ENCODE data around the gene GC.
"Not testable (repeated sequence)": the region's sequence is repeated elsewhere in the genome, so short reads cannot be mapped to it uniquely, and the experiment has no call there.

The GC gene

DNA sequence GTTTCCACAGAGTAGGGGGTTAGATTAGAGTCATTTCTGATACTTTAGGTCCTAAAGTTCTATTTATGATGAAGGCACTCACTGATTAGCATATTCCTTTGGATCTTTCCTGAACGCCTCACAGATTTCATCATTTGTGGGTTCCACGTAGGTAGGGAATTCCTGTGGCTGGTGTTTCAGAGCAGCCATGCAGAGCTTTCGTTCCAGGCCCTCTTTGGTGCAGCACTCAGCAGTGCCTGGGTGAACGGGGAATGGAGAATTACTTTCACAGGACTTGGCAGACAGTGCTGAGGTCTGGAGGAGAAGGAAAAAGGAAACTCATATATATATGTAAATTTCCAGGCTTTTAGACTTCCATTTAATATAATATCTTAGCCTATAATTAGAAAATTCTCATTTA lies 18.5 kb downstream of the GC start:
- DNase-seq = no peak

DNA sequence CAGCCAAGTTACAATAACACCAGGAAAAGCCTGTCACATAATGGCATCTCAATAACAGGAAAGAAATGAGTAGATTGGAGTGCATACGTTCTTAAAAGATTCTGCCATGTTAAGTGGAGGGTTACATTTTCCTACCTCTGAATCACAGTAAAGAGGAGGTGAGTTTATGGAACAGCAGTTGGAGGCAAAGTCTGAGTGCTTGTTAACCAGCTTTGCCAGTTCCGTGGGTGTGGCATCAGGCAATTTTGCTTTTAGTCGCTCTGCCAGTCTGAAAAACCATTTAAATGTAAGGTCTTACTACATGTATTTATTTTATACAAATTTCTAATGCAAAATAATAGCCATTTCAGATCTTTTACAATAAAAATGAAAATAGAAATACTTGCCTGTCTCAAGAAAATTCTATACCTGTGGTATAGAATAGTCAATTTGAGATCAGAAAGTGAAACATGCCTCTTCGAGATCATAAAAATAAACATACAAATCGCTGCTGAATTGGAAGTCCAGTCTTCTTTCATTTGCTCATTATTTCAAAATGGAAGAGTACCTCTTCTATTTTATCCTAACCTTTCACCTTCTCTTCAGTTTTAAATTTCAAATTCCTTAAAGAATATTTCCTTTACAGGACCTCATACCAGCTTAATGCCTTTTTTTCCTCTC lies 31.4 kb downstream of the GC start:
- no peak for DNase-seq

DNA sequence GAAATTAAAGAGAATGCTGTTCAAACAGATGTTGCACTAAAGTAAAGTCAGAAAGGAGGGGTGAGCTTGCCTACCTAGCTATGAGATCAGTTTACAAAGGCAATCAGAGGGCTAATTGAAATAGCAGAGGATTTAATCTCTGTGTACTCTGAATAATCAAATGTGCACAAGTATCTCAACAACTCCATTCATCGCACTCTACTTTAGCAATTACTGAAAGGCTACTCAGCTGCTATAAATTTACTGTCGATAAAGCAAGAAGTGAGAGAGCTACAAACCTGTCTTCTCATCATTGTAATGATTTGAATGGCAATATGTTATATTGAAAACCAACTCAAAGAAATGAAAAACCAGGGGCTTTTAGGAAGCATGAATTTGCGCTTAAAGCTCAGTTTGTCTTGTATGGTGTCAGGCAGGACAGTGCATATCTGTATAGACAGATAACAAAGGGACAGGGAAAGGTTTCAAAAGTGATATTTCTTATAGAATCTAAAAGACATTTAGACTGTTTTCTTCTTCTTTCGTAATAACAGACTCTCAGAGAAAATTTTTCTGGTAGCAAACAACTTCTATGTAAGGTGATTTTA lies 34.8 kb downstream of the GC start:
- no peak for DNase-seq

DNA sequence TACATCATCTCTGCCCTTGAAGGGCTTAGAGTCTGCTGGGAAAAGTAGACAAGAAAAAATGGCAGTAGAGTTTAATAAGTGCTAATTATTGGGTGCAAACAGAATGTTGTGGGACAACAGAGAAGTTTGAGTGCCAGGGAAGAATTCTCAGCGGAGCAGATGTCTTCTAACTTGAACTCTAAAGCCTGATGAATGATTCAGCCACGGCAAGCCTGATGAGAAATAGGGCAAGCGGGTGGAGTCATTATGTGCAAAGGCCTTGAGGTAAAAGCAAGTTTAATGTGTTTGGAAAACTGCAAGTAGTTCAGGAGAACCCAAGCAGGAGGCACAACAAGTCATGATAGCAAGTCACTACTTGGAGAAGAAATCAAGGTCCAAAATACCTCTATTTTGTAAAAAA lies 37.5 kb downstream of the GC start:
- no peak for DNase-seq

DNA sequence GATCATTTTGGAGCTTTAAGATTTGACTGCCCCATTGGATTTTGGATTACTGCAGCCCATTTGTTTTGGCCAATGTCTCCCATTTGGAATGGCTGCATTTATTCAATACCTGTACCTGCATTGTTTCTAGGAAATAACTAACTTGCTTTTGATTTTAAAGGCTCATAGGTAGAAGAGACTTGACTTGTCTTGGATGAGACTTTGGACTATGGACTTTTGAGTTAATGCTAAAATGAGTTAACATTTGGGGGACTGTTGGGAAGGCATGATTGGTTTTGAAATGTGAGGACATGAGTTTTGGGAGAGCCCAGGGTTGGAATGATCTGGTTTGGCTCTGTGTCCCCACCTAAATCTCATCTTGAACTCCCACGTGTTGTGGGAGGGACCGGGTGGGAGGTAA lies 45.1 kb downstream of the GC start:
- DNase-seq = not testable (repeated sequence)

DNA sequence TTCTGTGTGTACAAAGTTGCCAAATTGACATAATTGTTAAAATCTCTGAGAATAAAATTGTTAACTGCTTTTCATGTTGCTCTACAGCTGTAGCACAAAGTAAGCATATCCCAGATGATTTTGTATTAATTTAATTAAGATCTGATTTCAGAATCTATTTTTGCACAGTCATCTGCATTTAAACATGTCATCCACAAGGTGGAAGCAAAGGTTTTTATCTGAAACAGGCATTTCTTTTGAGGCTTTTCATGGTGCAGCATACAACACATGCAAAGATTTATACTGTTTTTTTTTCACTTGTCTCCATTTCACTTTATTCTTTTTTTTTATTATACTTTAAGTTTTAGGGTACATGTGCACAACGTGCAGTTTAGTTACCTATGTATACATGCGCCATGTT lies 51.2 kb downstream of the GC start:
- DNase-seq = no peak

DNA sequence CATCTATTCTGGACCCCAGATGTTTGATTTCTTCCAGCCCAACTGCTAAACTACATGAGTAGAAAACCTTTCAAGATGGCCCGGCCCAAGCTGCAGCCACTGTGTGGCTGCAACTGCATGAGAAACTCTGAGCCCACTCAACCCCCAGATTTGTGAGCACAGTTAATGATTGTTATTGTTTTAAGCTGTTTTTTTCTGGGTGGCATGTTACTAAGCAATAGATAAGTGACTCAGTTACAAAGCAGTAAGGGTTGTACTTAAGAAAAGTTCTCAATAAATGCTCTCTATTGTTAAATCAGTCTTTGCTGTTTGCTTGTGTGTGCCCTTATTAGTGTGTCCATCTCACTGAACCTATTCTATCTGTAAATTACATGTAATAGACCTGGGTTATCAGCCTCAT lies 51.8 kb downstream of the GC start:
- DNase-seq = no peak

DNA sequence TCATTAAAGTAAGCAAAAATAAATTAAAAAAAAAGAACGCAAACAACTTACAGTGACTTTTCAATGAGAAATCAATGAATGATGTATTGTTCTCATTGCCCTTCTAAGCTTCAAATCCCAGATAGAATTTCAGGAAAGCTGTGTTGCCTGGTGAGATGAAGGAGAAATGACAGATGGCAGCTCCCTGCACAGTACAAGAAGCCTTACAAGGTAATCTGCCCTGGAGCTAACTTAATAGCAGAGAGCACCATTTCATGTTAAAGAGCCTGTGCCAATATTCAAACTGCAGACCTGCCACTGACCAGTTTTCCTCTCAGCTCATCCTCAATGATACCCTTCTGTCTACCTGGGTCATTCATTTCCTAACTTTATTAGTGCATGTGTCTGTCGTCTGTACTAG lies 54.0 kb downstream of the GC start:
- no peak for DNase-seq

DNA sequence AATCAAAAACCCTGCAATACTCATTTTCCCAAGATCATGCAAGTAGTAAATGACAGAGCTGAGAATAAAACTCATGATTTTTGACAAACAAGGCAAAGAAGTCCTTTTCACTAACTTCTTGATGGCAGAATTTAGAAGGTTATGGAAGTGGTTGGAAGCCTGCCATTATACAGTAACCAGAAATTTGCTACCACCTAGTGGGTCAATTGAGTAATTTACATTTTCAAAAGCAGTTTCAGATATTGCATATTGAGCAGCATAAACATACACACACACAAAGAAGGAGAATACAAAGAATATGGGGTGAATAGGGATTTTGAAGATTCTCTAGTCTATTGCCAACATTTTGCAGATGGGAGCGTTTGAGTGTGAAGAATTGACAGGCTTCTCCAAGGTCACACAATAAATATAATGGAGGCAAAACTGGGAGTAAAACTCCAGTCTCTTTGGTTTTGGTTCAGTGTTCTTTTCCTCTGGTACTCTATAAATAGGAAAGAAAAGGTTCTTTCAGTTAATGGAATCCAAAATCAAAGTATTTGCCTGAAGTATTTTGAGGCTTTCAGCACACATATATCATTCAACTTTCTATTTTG lies 70.2 kb downstream of the GC start:
- DNase-seq = no peak

DNA sequence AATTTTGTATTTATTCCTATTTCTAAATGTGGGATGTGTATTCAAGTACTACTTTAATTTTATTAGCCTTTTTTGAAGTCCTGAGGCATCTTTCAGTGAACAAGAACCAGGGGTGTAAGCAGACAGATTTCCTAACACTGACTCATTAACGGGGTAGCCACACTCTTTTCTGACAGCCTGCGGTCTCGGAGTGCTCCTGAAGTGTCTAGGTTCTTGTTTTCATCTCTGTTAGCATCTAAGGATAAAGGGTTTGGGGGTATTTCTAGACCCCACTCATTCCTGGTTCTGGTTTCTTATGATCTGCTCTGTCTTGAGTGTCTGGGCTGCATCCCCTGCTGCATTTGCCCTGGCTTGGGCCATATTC lies 71.9 kb downstream of the GC start:
- DNase-seq = no peak

DNA sequence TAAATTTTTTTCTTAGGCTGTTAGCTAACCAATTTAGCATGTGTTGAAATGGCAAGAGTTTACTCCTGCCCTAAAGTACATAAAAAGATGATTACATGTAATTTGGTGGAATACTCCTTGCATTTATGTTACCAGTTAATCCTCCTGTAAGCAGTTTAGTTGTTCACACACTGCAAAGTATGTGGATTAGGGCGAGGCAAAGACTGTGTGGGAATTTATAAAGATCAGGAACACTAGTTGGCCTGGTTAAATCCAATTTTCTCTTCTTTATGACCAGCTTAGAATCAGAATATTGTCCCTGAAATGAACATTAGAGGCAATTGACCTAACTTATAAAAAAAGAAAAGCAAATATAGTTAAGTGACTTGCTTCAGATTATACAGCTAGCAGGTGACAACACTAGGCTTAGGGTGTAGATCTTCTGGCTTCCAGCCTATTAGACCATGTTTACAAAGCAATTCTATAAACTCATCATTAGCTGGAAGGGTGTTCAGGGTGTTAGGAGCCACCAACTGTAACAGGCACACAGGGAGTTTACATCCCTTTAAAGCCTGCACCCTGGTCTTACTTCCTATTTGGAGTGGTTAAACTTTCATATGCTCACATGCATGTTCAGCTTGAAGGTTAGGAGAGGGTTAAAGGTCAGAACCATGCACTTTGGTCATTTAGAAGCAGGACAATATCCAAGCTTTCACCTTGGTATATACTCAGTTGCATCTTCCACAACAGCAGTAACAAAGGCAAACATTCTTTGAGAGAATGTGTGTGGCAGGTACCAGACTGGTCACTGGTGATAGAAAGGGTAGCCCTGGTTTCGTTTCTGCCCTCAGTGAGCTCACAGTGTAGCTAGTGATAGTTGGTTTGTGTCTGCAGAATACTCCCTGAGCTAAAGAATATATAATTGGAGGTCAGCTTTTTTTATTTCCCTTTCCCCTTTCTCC lies 72.6 kb downstream of the GC start:
- no peak for DNase-seq

DNA sequence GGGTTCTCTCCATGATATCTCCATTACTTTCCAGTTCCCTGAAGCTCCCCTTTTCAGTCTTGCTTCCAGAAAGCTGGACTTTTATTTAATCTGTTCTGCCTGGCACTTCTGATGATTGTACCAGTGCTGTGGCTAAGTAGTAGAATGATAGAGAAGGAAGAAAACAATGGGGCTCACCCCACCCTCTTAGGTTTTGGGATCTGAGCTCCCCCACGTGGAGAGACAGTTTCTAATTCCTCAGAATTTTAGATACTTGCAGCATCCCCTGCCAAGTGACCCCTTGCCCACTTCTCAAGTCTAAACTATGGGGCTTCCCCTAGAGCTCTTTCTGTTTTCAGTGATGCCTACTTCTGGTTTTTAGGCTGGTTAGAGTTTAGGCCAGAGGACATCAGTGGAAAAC lies 73.9 kb downstream of the GC start:
- DNase-seq = no peak

DNA sequence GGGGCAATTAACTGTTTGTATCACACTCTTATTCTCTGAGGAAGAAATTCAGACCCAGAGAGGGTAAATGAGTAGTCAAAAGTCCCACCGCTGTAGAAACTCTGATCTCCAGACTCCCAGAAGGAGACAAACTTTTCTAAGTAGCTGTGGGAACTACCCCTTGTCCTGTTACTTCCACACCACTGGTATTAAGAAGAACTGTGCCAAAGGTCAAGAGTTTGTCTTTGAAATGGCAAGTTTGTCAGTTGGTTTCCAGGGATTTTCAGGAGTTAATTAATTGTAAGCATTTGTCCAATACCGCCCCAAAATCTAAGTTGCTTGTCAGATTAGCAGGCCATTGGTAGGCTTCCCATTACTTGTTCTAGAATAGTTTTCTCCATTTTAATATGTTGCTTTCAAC lies 85.7 kb downstream of the GC start:
- DNase-seq = no peak

DNA sequence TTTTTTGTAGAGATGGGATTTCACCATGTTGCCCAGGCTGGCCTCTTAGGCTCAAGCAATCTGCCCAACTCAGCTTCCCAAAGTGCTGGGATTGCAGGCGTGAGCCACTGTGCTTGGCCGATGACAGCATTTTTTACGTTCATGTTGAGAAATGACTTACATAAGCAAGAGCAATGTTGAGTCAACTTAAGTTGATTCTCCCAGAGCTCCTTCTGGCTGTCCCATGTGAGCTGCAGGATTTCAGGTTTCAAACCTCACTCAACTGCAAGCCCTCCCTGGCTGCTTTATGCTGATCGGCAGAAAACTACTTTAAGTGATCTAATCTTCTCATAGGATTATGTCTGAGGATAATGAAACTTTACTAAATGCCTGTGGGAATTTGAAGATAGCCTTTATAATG lies 86.8 kb downstream of the GC start:
- no peak for DNase-seq

DNA sequence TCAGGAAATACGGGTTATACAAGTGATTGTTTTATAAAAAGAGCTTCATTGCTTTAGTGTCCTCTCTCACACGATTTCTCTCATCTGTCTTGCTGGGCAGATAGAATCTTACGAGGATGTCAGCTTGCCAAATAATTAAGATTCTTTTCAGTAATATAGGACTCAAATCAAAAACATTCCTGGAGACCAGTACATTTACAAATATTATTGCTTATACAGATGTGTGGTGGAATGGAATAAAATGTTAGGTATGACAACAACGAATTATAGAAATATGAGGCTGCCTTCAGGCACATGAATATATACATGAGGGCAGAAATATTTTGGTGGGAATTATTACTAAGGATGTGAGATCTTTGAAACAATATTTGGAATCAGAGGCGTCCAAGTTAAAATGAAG lies 88.9 kb downstream of the GC start:
- no peak for DNase-seq

DNA sequence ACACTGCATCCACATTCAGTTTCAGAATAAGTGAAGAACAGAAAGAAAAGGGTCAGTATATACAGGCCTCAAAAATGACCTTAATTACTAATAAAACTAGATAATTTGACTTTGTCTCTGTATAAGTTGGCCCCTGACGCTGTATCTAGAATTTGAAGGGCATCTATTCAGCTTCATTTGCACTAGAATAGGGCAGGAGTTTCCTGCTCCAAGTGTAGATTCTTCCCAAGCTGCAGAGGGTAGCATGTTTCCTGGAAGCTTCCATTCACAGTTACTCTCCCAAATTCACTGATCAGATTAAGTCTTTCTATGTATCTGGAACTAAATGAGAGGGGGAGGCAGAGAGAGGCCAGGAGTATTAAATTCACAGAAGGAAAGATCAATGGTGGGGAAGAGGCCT lies 90.9 kb downstream of the GC start:
- no peak for DNase-seq

DNA sequence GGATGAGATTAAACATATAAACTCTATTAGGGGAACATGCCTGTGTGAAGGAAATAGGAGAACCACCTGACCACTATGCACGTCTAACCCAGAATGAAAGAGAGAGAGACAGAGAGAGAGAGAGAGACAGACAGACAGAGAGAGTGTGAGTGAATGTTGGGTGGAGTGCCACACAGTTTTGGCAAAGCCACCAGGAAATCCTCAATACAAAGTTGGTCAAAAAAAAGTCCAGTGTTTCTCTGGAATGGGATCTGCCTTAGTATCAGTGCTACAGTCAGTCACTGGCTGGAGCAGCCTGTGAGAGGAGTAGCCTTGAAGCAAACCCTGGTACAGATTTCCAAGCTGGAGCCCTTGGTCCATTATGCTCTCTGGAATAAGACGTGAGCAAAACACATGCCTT lies 91.7 kb downstream of the GC start:
- no peak for DNase-seq
